C4-2B (cell line): ENCODE results near the gene CD274.

Experiments
- CTCF ChIP-seq: fragments of 450-650 bp; conservative IDR thresholded peaks from 2 replicates; pipeline ENCODE4 v1.5.1; 2017; ENCODE audit warnings: mild to moderate bottlenecking
- ZFX ChIP-seq: fragments of 450-650 bp; IDR thresholded peaks from 2 replicates; pipeline ENCODE4 v1.6.1; 2017

- no peak for TF ChIP-seq CTCF
- TF ChIP-seq ZFX, result no peak
Measured at GRCh38 chr9:5460157-5460556, 9.8 kb downstream of the CD274 start.
